ENCODE measurements around the gene PEX3. TPM values are rescaled to one million over a fixed set of nuclear protein-coding genes. Genes with fewer than 3 reads are reported as not detected.

The PEX3 gene
- total RNA-seq, 6 donors from 2014 or later, result 3.4 to 18.5 (median 13.1) TPM

- no peak for ATAC-seq (ENCODE audit: low FRiP score in 2 of 2)
- Histone ChIP-seq H3K4me1 (peaks cover 9 to 18% (median 13%) of the 10 kb centered on the region in 4 donors), H3K27ac (no peak overlapping the region), H3K36me3 (no peaks in the 10 kb centered on the region), H3K4me3 (no peak overlapping the region), H3K9me3 (no peaks in the 10 kb centered on the region), H3K27me3 (no peaks in the 10 kb centered on the region)
- no peak for TF ChIP-seq POLR2AphosphoS5 (IDR thresholded peaks at IDR 0.05)
- no peak for TF ChIP-seq CTCF (IDR thresholded peaks at IDR 0.05)
- no peak for TF ChIP-seq EP300 (IDR thresholded peaks at IDR 0.05)
- no peak for TF ChIP-seq POLR2A (IDR thresholded peaks at IDR 0.05)
- no peak for DNase-seq
- 90 to 93% methylated on average over 4 of the region's 4 CpGs for WGBS, 2 donors
These were observed 88.5 kb downstream of the PEX3 start for GRCh38 chr6:143539106-143539505.

DNA sequence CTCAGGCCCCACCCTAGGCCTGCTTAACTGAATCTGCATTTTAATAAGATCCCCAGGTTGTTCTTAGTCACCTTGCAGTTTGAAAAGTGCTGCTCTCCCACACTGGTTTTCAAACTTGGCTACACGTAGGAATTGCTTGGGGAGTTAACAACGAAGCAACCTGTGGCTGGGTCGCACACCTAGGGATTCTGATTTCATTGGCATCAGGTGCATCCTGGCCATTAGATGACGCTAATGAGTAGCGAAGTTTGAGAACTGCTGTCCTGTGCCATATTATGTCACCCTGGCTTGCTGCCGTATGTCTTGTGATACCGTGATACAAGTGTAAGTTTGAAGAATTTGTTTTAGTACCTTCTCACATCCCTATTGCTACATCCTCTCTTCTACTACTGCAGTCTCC, 89.1 kb downstream of the PEX3 start:
- H3K4me3 ChIP-seq, result no peak overlapping the region
- 92 to 98% methylated on average over 7 of the region's 7 CpGs for WGBS, 2 donors
- peaks cover 9 to 18% (median 13%) of the 10 kb centered on the region in 4 donors for H3K4me1 ChIP-seq
- no peaks in the 10 kb centered on the region for H3K27me3 ChIP-seq
- H3K27ac ChIP-seq, result no peak overlapping the region
- H3K9me3 ChIP-seq, result no peaks in the 10 kb centered on the region
- H3K36me3 ChIP-seq, result no peaks in the 10 kb centered on the region
- ATAC-seq (ENCODE audit: low FRiP score in 2 of 2) (no peak), DNase-seq (no peak)
- TF ChIP-seq POLR2AphosphoS5 (IDR thresholded peaks at IDR 0.05) (no peak), POLR2A (IDR thresholded peaks at IDR 0.05) (no peak), CTCF (IDR thresholded peaks at IDR 0.05) (no peak), EP300 (IDR thresholded peaks at IDR 0.05) (no peak)

DNA sequence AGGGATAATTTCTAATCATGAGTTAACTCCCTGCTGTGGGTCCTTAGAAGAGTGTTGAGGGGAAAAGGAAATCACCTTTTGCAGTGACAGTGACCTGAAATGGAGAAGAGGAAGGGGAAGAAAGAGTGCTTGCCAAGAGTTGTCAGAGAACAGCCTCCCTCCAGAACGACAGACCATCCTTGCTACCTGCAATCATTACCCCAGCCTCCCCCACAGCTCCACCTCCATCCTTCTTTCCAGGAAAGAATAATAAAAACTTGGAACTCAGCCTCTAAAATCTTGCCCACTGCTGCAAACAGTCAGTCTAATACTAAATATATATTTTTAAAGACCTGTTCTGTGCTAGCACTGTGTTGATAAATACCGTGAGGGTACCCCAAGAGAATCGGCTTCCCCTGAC, 89.6 kb downstream of the PEX3 start:
- H3K27me3 ChIP-seq, result no peaks in the 10 kb centered on the region
- no peaks in the 10 kb centered on the region for H3K9me3 ChIP-seq
- TF ChIP-seq POLR2A (IDR thresholded peaks at IDR 0.05) (no peak), POLR2AphosphoS5 (IDR thresholded peaks at IDR 0.05) (no peak), CTCF (IDR thresholded peaks at IDR 0.05) (no peak), EP300 (IDR thresholded peaks at IDR 0.05) (no peak)
- no peak for DNase-seq
- peaks cover 9 to 18% (median 13%) of the 10 kb centered on the region in 4 donors for H3K4me1 ChIP-seq
- no peak for ATAC-seq (ENCODE audit: low FRiP score in 2 of 2)
- H3K27ac ChIP-seq, result no peak overlapping the region
- no peak overlapping the region for H3K4me3 ChIP-seq
- no peaks in the 10 kb centered on the region for H3K36me3 ChIP-seq
- WGBS, 2 donors, result 72 to 76% methylated on average over 3 of the region's 3 CpGs

Small RNA genes lying within 50 kb of the gene (small RNA-seq; reads per million reads assigned to genes)
- gene RNA5SP221, result 0 to 0.07 (median 0) reads per million in 4 donors

Other genes with a start within 250 kb of the PEX3 start
- gene ADAT2, start 110 bp upstream of the PEX3 start, total RNA-seq, result 10 to 100 TPM in 1 of 6 donors, 1 to 10 TPM in 5; 4.9 to 11.5 (median 6.8) TPM
- gene FUCA2, start 60.9 kb downstream of the PEX3 start, total RNA-seq, result 10 to 100 TPM; 23.1 to 69.9 (median 34.2) TPM
- 100 to 1,000 TPM in 4 of 6 donors, 10 to 100 TPM in 2; 68.1 to 133 (median 109) TPM for gene PHACTR2, start 227.2 kb downstream of the PEX3 start, total RNA-seq